ENCODE data around the gene BAHCC1. TPM values are rescaled to one million over a fixed set of nuclear protein-coding genes. Genes with fewer than 3 reads are reported as not detected.
A peak's percentile ranks its signal among the peaks of the same experiment; 100 is the strongest.

The BAHCC1 gene
- total RNA-seq, 1 experiment from 2014 or later = 3.1 TPM

- H3K27ac ChIP-seq (ENCODE audit: insufficient read length, low read depth, low read length) = no peak overlapping the region
Measured at GRCh38 chr17:81479175-81480071, 84.2 kb downstream of the BAHCC1 start.

More at GRCh38 chr17:81479175-81480071, 84.2 kb downstream of the BAHCC1 start:
- H2AFZ ChIP-seq (ENCODE audit: low read length) = no peak overlapping the region
- no peak overlapping the region for H4K8ac ChIP-seq (replicated peaks; ENCODE audit: insufficient read length, low read depth, low read length)
- no peak overlapping the region for H2BK5ac ChIP-seq (ENCODE audit: insufficient read length, low read length)
- H3K4me2 ChIP-seq (ENCODE audit: insufficient read depth, insufficient read length, low read length) = no peak overlapping the region
- H3K23ac ChIP-seq (ENCODE audit: insufficient read length, low read depth, low read length) = no peak overlapping the region
- no peak overlapping the region for H2BK15ac ChIP-seq (ENCODE audit: low read depth, low read length)
- no CpG with 5 or more reads among the region's 20 CpGs for WGBS (ENCODE audit: extremely low coverage, insufficient read length, low lambda C conversion rate)
- no peaks in the 10 kb centered on the region for H4K20me1 ChIP-seq (ENCODE audit: control insufficient read depth, insufficient read depth, insufficient read length)
- no peak for TF ChIP-seq CTCF (conservative IDR thresholded peaks at IDR 0.05)
- H3K9ac ChIP-seq (ENCODE audit: extremely low read depth, insufficient read length, low read length) = no peak overlapping the region
- no peaks in the 10 kb centered on the region for H3K9me3 ChIP-seq (ENCODE audit: control insufficient read depth, low read depth, low read length)
- peaks cover 12% of the 10 kb centered on the region; the same call in 1 of the 2 replicates for H3K27me3 ChIP-seq (ENCODE audit: insufficient read depth, low read length)
- no peak overlapping the region for H3K4ac ChIP-seq (ENCODE audit: low read depth, low read length)
- Mint-ChIP-seq H3K9me3 (peaks cover 0 to 3% of the 10 kb centered on the region in 2 experiments; a peak in 2 of 5 replicates), H3K36me3 (ENCODE audit: insufficient read depth in 1 of 3, low read depth in 3 of 3) (no peaks in the 10 kb centered on the region), H3K4me1 (peaks cover 0 to 6% of the 10 kb centered on the region in 2 experiments; a peak in 3 of 4 replicates), H3K27ac (no peak overlapping the region), H3K27me3 (ENCODE audit: low read depth) (peaks cover 65% of the 10 kb centered on the region), H3K4me3 (peak overlapping the region in 1 of 2 experiments; percentile 13; a peak in 2 of 5 replicates)
- no peak overlapping the region for H3T11ph ChIP-seq (ENCODE audit: low read length)
- peaks cover 7% of the 10 kb centered on the region for H3K23me2 ChIP-seq (ENCODE audit: insufficient read length, low read depth, low read length, poor library complexity, severe bottlenecking)
- no peak overlapping the region for H4K5ac ChIP-seq (ENCODE audit: insufficient read length, low read depth, low read length)
- H3K14ac ChIP-seq (ENCODE audit: insufficient read depth, low read length) = no peak overlapping the region
- H3K18ac ChIP-seq (ENCODE audit: insufficient read length, low read depth, low read length) = no peak overlapping the region
- no peaks in the 10 kb centered on the region for H3K79me2 ChIP-seq (ENCODE audit: insufficient read depth, low read length)
- no peaks in the 10 kb centered on the region; the same call in 1 of the 2 replicates for H3K4me1 ChIP-seq (ENCODE audit: insufficient read depth, low read length)
- no peak overlapping the region for H2BK120ac ChIP-seq (ENCODE audit: low read depth, low read length, poor library complexity, severe bottlenecking)
- no peak overlapping the region for H2BK12ac ChIP-seq (ENCODE audit: insufficient read length, low read depth, low read length)
- H3K56ac ChIP-seq (ENCODE audit: insufficient read length, low read depth, low read length) = no peak overlapping the region
- H2AK5ac ChIP-seq (ENCODE audit: insufficient read length, low read length) = no peak overlapping the region
- H4K91ac ChIP-seq (ENCODE audit: insufficient read length, low read depth, low read length) = no peak overlapping the region
- H2BK20ac ChIP-seq (ENCODE audit: low read depth, low read length, poor library complexity, severe bottlenecking) = no peak overlapping the region
- H3K79me1 ChIP-seq (ENCODE audit: insufficient read depth, low read depth, low read length, poor library complexity, severe bottlenecking) = no peaks in the 10 kb centered on the region
- DNase-seq = no peak
